ENCODE measurements around the gene SIRT3. TPM values are rescaled to one million over a fixed set of nuclear protein-coding genes. Genes with fewer than 3 reads are reported as not detected.

SIRT3 gene
- total RNA-seq, 2 experiments from 2014 or later: 12.8 to 15.9 TPM

Other genes with a start within 250 kb of the SIRT3 start
- not detected for gene SCGB1C1, start 43.3 kb downstream of the SIRT3 start, total RNA-seq
- gene BET1L, start 28.9 kb downstream of the SIRT3 start, total RNA-seq: 10 to 100 TPM; 28.8 to 31.7 TPM
- gene RIC8A, start 28.6 kb downstream of the SIRT3 start, total RNA-seq: 100 to 1,000 TPM; 110 to 113 TPM
- gene PSMD13, start 634 bp upstream of the SIRT3 start, total RNA-seq: 100 to 1,000 TPM; 166 to 199 TPM
- 1 to 10 TPM; 3.8 to 6.9 TPM for gene NLRP6, start 42.1 kb upstream of the SIRT3 start, total RNA-seq
- gene PGGHG, start 52.8 kb upstream of the SIRT3 start, total RNA-seq: 100 to 1,000 TPM; 214 to 229 TPM
- not detected for gene IFITM5, start 63.2 kb upstream of the SIRT3 start, total RNA-seq
- 1,000 to 10,000 TPM in 1 of 2 experiments, 100 to 1,000 TPM in 1; 646 to 1,401 TPM for gene IFITM2, start 71.5 kb upstream of the SIRT3 start, total RNA-seq
- gene IFITM1, start 77.7 kb upstream of the SIRT3 start, total RNA-seq: 100 to 1,000 TPM; 459 to 909 TPM
- 100 to 1,000 TPM in 1 of 2 experiments, 10 to 100 TPM in 1; 53.7 to 166 TPM for gene IFITM3, start 84.5 kb upstream of the SIRT3 start, total RNA-seq
- gene B4GALNT4, start 133.2 kb upstream of the SIRT3 start, total RNA-seq: under 1 TPM in 1 of 2 experiments, not detected in 1; 0.32 TPM
- gene PKP3, start 157.9 kb upstream of the SIRT3 start, total RNA-seq: under 1 TPM; 0.09 to 0.18 TPM
- gene SIGIRR, start 178.7 kb upstream of the SIRT3 start, total RNA-seq: 100 to 1,000 TPM in 1 of 2 experiments, 10 to 100 TPM in 1; 96.2 to 198 TPM
- 10 to 100 TPM; 33.0 to 79.4 TPM for gene ANO9, start 205.7 kb upstream of the SIRT3 start, total RNA-seq
- gene PTDSS2, start 213.9 kb upstream of the SIRT3 start, total RNA-seq: 10 to 100 TPM; 26.6 to 31.2 TPM